Stimulated activated CD8-positive, alpha-beta memory T cell treated with anti-CD3 and anti-CD28 coated beads, Interleukin-12 subunit alpha, Interleukin-12 subunit beta, amount 100 ng/mL, for 4 hours (primary cell): Measurements from ENCODE around the gene ALPP.
"Not testable (repeated sequence)": the region's sequence is repeated elsewhere in the genome, so short reads cannot be mapped to it uniquely, and the experiment has no call there.

Source experiments
- DNase-seq: peaks from one replicate; pipeline ENCODE4 v3.0.0-alpha.2; 2020; ENCODE audit warnings: low read depth

The ALPP gene

DNA sequence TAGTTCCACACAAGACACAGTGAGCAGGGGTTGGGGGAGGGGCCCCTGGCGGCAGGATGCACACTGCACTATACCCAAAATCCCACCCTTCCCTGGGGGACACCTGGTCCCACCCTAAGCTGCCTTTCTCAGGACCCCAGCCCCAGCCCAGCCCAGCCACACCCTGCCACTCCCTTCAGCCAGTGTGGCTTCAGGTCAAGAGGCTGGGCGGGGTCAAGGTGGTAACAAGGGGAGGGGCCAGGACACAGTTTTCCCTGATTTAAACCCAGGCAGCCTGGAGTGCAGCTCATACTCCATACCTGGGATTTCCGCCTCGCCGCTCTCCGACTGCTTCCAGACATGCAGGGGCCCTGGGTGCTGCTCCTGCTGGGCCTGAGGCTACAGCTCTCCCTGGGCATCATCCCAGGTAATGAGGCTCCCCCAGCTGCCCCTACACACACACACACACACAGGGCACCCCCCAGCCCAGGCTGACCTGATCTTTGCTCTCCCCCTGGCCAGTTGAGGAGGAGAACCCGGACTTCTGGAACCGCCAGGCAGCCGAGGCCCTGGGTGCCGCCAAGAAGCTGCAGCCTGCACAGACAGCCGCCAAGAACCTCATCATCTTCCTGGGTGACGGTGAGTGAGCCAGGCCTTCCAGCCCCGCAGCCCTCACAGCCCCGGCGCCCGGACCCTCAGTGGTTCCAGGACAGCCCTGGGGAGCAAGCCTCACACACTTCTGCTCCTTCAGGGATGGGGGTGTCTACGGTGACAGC lies 28.2 kb downstream of the ALPP start, which contains the start of gene ALPG:
Gene ALPG, plus strand, starts transcription at position 289 of the 755 bp plus-strand sequence. Its CDS starts 51 bp downstream, at position 340.
- no peak for DNase-seq

DNA sequence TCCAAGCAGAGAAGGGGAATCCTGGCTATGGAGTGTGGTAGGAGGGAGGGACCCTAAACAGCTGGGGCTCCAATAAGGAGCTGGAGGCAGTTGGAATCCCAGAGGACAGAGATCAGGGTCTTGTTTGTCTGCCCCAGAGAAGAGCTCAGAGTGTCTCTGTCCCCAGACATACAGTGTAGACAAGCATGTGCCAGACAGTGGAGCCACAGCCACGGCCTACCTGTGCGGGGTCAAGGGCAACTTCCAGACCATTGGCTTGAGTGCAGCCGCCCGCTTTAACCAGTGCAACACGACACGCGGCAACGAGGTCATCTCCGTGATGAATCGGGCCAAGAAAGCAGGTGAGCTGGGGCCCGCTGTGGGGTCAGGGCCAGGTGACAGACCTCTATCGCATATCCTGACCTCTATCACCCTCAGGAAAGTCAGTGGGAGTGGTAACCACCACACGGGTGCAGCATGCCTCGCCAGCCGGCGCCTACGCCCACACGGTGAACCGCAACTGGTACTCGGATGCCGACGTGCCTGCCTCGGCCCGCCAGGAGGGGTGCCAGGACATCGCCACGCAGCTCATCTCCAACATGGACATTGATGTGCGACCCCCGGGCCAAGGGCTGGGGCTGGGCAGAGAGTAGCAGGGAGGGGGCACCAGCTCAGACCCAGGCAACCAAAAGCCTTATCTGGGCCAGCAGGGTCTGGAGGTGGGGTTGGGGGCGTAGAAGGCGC lies 29.0 kb downstream of the ALPP start:
- not testable (repeated sequence) for DNase-seq

DNA sequence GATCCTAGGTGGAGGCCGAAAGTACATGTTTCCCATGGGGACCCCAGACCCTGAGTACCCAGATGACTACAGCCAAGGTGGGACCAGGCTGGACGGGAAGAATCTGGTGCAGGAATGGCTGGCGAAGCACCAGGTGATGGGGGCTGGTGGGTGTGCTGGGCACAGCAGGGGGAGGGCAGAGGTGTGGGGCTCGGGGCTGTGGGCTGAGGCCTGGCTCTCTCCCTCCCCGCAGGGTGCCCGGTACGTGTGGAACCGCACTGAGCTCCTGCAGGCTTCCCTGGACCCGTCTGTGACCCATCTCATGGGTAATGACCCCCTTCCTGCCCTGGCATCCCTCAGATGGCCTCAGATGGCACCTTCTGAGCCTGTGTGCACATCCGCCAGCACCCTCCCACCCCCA lies 29.7 kb downstream of the ALPP start:
- not testable (repeated sequence) for DNase-seq

DNA sequence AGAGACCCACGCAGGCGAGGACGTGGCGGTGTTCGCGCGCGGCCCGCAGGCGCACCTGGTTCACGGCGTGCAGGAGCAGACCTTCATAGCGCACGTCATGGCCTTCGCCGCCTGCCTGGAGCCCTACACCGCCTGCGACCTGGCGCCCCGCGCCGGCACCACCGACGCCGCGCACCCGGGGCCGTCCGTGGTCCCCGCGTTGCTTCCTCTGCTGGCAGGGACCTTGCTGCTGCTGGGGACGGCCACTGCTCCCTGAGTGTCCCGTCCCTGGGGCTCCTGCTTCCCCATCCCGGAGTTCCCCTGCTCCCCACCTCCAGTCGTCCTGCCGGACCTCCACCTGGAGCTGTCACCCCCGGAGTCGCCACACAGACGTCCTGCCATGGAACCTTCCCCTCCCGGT lies 31.1 kb downstream of the ALPP start:
- DNase-seq, result not testable (repeated sequence)

GRCh38 chr2:232410238-232410900 lies 31.8 kb downstream of the ALPP start:
- no peak for DNase-seq

GRCh38 chr2:232411901-232412629 lies 33.5 kb downstream of the ALPP start:
- DNase-seq, result no peak

DNA sequence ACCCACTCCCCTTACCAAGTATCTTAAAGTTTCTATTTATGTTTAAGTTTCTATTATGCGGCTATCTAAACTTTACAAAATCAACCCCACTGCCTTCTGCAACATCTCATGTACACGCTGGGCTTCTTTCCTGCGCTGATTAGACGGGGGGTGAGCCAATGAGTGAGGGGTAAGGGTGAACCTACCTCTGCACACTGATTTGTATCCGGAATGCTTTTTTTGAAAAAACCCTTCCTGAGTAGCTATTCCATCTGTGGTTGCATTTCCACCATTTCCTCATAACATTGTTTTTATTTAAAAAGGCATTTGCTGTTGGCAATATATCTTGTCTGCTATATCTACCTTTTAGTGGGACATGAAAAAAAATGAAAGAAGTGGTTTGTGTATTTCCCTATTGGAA lies 34.4 kb downstream of the ALPP start:
- no peak for DNase-seq

- DNase-seq, result no peak
Measured at GRCh38 chr2:232415138-232415690, 36.7 kb downstream of the ALPP start.

DNA sequence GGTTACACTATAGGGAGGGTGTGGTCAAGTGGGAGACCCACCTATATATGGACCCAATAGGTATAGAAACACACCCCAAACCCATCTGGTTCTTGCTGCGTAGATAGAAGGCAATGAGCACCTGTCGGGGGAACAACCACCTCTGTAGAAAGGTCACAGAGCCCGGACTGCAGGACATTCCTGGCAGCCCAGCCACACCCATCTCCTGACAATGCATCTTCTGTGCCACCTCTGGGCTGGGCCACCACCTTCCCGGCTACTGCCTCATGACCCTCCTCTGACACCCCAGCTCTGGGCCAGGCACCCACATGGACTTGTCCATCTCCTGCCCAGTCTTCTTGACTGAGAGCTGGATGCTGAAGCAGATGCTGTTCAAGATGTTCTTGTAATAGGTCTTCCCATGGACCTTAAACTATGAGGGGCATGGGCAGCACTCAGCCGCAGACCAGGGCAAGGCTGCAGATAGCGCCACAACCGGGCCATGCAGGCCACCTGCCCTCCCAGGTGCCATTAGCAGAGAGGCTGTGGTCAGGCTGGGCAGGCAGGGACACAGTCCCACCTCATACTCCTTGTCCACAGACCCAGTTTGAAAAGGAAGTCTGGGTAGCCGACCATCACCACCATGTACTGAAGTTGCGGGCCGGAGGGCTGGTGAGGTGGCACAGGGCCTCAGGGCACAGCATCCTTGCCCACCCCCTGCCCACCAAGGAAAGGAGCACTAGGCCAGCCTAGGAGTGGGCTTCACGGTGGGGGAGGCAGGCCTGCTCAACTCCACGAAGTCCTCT lies 37.4 kb downstream of the ALPP start:
- DNase-seq, result no peak

- no peak for DNase-seq
Measured at GRCh38 chr2:232416521-232417470, 38.2 kb downstream of the ALPP start.

DNA sequence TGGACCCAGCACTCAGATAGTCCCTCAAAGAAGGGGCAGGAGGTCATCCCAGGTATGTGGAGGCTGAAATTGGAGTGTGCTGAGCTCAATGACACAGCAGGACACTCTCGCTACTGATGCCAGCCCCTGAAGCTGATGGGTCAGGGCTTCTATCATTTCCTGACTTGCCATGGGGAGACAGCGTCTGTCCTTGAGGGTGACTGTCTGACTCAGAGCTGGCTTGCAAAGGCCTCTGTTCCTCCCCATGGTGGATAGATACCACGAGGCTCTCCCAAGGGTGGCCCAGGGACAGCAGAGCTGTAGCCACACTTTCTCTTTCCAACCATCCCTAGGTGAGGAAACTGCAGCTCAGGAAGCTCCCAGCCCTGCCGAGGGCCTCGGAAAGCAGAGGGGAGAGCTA lies 38.9 kb downstream of the ALPP start:
- DNase-seq, result no peak

- DNase-seq, result no peak
Measured at GRCh38 chr2:232418056-232418455, 39.5 kb downstream of the ALPP start.

GRCh38 chr2:232418466-232419244 lies 40.1 kb downstream of the ALPP start:
- DNase-seq, result no peak

- DNase-seq, result no peak
Measured at GRCh38 chr2:232419245-232420072, 40.9 kb downstream of the ALPP start.

DNA sequence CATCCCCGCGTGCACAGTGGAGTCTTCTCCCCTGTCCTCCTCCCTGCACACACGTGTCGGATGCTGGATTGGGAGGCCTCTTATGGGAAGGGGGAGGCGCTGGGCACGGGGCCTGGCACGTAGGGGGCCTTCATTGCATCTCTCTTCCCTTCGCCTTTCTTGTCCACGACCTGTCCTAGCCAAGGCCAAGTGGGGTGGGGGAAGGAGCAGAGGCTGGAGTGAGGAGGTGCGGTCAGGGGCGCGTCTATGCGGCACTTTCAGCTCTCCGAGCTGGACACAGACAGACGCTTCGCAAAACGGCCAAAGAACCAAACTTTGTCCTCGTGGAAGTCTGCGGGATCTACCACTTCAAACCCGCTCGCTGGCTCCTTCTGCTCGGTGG lies 41.5 kb downstream of the ALPP start:
- DNase-seq, result no peak

DNA sequence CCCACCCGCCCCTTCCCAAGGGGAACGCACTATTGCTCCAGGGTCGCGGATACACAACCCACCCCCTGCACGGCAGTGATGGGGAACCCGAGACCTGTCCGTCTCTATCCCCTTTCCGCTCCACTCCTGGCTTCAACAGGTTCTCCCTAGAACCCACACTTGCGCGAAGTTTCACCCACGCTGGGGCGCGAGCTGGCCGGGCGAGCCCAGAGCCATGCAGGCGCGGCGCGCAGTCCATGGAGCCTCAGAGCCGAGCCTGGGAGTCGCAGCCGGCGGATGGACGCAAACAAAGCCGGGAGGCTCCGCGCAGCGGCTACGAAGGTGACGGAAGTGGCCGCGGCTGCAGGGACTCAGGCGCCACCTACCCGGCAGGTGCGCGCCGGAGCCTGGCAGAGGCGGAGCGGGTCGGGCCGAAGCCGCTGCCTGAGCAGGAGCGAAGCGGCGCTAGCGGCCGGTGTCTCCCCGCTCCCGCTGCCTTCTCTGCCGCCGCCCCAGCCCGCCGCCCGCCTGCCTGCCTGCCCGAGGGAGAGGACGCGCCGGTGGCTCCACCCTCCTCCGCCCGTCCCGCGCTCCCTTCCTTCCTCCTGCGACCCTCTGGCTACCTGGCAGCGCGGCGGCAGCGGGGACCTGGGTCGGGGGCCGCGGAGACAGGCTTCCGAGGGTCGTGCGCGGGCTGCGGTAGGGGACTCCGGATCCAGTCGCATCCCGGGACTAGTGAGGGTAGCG lies 42.1 kb downstream of the ALPP start:
- no peak for DNase-seq

DNA sequence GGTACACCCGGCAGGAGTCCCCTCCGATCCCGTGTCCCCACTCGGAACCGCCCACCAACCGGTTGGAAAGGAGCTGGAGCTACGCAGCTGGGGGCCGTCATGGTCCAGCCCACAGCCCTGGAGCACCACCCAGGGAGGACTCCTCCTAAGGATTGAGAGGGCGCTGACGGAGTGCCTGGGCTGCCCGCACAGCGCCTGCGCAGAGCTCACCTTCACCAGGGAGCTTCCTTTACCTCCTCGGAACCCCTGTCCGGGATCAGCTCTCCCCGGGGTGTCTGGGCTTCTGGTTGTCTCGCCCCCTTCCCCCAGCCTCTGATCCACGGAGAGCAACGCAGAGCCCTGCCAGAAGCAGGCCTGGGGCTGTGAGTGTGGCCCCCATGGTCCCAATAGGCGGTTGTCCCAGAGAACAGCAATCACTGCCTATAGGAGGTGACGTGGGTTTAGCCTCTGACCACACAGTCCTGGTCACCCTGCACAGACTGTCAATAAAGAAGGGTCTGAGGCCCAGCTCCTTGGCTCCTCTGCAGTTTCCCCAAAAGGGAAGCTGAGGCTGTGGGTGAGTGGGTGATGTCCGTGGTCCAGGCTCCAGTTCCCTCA lies 42.7 kb downstream of the ALPP start:
- no peak for DNase-seq
